ENCODE measurements around the gene ECT2L.

DNA sequence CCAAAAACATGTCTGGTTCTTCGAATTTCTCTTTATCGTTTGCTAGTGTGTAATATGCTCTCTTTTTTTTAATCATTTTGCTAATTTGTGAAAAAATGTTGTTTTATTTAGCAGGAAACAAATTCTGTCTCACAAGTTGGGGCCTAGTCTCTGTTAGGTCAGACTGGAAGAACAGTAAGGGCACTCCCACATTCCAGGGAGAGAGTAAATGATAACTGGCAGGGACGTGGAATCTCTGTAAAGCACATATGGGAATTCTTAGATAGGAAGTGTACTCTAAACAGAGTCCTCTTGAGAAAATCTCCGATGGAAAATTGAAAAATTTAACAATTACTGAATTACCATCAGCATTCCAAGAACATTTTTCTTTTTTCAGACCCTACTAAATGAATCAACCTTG lies 38.8 kb upstream of the ECT2L start:
- TF ChIP-seq POLR2AphosphoS5 (IDR thresholded peaks at IDR 0.05; ENCODE audit: borderline replicate concordance, low read depth, low read length) (no peak), FOXP2 (optimal IDR thresholded peaks at IDR 0.05; ENCODE audit: control extremely low read depth, extremely low read length, insufficient read depth) (no peak), EZH2 (IDR thresholded peaks at IDR 0.05) (no peak)
